ENCODE results near the gene RNH1.
A peak's percentile ranks its signal among the peaks of the same experiment; 100 is the strongest.

The RNH1 gene

DNA sequence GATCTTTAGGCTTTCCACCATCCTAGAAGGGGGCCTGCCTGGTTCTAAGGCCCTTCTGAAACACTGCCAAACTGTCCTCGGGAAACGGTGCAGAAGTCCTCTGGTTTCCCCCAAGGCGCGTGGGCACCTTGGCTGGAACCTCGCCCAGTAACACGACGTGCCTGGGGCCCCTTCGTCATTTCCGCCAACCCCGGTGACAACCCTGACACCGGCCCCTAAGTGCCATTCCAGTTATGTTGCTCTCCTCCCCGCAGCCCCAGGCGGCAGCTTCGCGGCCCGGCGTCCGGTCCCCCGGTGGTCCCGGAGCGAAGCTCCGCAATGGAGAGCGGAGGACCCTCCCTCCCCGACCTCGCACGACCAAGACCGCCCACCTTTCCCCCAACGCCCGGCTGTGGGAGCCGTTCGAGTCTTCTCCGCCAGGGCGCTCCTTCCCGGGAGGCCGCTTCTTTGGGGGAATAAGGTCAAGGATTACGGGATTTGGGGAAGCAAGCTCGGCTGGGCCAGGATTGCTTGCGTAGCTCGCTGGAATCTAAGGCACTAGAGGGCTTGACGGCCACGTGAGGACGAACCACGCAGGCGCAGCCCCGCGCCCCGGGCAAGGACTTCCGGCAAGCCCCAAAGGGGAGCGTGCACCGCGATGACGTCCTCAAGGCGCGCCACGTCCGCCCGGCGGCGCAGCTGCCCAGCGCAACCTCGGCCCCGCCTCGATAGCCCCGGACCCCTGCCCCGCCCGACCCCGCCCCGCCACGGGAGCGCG, 626 bp downstream of the RNH1 start:
- TF ChIP-seq CTCF (IDR thresholded peaks at IDR 0.05; ENCODE audit: low read depth, low read length), result no peak
- TF ChIP-seq MYC (IDR thresholded peaks at IDR 0.05; ENCODE audit: low read depth, low read length), result peak; percentile 95
- TF ChIP-seq MAX (IDR thresholded peaks at IDR 0.05; ENCODE audit: low read depth, low read length), result peak; percentile 93
- peak; percentile 62 for TF ChIP-seq POLR2A (IDR thresholded peaks at IDR 0.05; ENCODE audit: extremely low read depth, insufficient read length)
- peak overlapping the region; percentile 94 for H3K4me3 ChIP-seq (ENCODE audit: low read depth, low read length)
- DNase-seq (ENCODE audit: low read depth), result peak; percentile 97

GRCh38 chr11:504994-505344, 2.1 kb downstream of the RNH1 start:
- no peak for TF ChIP-seq POLR2A (IDR thresholded peaks at IDR 0.05; ENCODE audit: extremely low read depth, insufficient read length)
- no peak for TF ChIP-seq MYC (IDR thresholded peaks at IDR 0.05; ENCODE audit: low read depth, low read length)
- no peak for TF ChIP-seq MAX (IDR thresholded peaks at IDR 0.05; ENCODE audit: low read depth, low read length)
- no peak for TF ChIP-seq CTCF (IDR thresholded peaks at IDR 0.05; ENCODE audit: low read depth, low read length)
- H3K4me3 ChIP-seq (ENCODE audit: low read depth, low read length), result peak overlapping the region; percentile 94
- DNase-seq (ENCODE audit: low read depth), result no peak

- peak; percentile 93 for DNase-seq (ENCODE audit: low read depth)
- no peak for TF ChIP-seq MYC (IDR thresholded peaks at IDR 0.05; ENCODE audit: low read depth, low read length)
- TF ChIP-seq POLR2A (IDR thresholded peaks at IDR 0.05; ENCODE audit: extremely low read depth, insufficient read length), result peak; percentile 11
- peak overlapping the region; percentile 94 for H3K4me3 ChIP-seq (ENCODE audit: low read depth, low read length)
Measured at GRCh38 chr11:504053-504993, 2.7 kb downstream of the RNH1 start.

GRCh38 chr11:503179-503981, 3.7 kb downstream of the RNH1 start:
- peak; percentile 90 for DNase-seq (ENCODE audit: low read depth)

More at GRCh38 chr11:503179-503981, 3.7 kb downstream of the RNH1 start:
- peak overlapping the region; percentile 94 for H3K4me3 ChIP-seq (ENCODE audit: low read depth, low read length)
- TF ChIP-seq MYC (IDR thresholded peaks at IDR 0.05; ENCODE audit: low read depth, low read length) (peak; percentile 89), MAX (IDR thresholded peaks at IDR 0.05; ENCODE audit: low read depth, low read length) (peak; percentile 94), CTCF (IDR thresholded peaks at IDR 0.05; ENCODE audit: low read depth, low read length) (no peak), POLR2A (IDR thresholded peaks at IDR 0.05; ENCODE audit: extremely low read depth, insufficient read length) (peak; percentile 38)
